SIG-M5 (cell line): ENCODE measurements around the gene NHSL1.

Experiments used
- DNase-seq: peaks from one replicate; lab custom pipeline; 2025; lab: John Stamatoyannopoulos, UW

The NHSL1 gene, protein sequence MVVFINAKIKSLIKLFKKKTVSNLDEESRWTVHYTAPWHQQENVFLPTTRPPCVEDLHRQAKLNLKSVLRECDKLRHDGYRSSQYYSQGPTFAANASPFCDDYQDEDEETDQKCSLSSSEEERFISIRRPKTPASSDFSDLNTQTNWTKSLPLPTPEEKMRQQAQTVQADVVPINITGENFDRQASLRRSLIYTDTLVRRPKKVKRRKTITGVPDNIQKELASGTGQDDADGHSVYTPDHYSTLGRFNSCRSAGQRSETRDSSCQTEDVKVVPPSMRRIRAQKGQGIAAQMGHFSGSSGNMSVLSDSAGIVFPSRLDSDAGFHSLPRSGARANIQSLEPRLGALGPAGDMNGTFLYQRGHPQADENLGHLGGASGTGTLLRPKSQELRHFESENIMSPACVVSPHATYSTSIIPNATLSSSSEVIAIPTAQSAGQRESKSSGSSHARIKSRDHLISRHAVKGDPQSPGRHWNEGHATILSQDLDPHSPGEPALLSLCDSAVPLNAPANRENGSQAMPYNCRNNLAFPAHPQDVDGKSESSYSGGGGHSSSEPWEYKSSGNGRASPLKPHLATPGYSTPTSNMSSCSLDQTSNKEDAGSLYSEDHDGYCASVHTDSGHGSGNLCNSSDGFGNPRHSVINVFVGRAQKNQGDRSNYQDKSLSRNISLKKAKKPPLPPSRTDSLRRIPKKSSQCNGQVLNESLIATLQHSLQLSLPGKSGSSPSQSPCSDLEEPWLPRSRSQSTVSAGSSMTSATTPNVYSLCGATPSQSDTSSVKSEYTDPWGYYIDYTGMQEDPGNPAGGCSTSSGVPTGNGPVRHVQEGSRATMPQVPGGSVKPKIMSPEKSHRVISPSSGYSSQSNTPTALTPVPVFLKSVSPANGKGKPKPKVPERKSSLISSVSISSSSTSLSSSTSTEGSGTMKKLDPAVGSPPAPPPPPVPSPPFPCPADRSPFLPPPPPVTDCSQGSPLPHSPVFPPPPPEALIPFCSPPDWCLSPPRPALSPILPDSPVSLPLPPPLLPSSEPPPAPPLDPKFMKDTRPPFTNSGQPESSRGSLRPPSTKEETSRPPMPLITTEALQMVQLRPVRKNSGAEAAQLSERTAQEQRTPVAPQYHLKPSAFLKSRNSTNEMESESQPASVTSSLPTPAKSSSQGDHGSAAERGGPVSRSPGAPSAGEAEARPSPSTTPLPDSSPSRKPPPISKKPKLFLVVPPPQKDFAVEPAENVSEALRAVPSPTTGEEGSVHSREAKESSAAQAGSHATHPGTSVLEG (N-terminal part only)

DNA sequence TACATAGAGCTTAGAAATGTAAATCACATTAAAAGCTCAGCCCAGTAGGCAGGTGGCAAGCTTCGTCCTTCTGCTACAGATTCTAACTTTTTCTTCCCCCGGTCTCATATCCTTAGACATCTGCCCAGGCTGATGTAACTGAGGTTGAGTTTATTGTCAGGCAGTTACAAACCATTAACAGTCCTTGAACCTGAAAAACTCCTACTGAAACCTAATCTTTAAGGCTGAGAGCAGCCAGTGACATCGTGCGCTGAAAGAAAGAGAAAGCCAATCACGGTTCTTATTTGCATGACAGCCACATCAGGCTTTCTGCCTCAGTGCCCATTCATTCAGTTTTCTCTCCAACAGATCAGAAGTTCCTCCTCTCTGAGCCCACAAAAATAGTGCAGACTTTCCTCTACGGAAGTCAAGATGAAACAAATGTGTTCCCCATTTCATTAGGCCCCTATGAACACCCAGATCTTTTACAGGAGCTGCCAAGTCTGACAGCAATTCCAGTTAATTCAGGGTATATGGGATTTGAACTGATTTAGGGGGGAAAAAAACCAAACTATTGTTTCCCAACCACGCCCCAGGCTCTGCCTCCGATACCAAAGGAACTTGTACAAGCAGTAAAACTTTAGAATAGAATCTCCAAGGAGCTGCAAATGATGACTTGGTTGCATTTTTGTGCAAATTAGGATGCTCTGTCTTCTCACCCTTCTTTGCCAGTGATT lies at the start of gene NHSL1:
NHSL1 (minus strand) TSS at position 192 of the 716 bp plus-strand sequence. CDS start 204 bp downstream, outside the sequence.
- DNase-seq = no peak

DNA sequence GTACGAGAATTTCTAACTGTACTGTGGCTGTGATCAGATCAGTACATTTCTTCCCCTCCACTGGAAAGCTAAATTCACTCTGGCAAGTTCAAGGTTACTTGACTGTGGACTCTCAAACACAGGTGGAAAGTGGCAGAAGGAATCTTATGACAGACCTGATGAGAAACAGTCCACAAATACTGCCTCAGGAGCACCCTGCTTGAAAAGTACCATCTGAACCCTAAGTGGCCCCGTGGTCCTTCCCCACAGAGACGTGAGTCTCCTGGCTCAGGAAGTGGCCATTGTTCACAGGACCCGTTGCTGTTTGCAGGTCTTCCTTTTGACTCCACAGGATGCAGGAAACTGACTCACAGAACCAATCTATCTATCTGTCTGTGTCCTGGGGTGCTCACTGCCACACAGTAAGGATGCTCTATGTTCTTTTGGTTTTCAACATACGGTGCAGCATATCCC lies 47.5 kb upstream of the NHSL1 start:
- DNase-seq = no peak

DNA sequence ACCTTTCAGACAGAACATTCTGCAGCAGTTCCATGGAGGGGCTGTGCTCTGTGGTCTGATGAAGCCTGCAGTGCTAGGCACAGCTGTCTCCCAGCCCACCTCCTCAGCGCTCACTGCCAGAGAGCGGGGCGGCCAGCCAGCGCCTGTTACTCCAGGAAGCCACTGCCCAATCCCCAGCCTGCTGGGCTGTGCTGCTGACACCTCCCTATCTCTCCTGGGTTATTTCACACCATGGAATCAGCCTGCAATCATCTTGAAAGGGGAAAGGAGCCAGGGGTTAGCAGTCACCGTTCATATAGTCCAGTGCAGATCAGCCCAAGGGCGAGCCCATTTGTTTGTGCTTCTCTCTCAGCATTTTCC lies 46.3 kb upstream of the NHSL1 start:
- DNase-seq = no peak

DNA sequence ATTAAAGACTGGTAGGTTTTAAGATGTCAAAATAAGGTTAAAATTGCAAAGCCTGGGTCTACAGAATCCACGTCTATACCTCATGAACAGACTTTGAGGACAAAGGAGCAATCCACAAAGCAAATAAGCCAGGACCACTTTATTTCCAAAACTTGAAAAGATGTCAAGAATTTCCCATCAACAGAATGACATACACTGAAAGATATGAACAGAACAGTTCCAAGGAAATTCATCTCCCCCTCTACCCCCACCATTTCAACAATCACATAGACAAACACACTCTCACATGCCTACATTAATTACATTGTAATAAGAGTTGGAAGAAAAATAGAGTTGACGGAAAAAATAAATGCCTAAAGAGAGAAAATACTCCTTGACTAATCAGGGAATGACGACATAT lies 45.2 kb upstream of the NHSL1 start:
- no peak for DNase-seq

DNA sequence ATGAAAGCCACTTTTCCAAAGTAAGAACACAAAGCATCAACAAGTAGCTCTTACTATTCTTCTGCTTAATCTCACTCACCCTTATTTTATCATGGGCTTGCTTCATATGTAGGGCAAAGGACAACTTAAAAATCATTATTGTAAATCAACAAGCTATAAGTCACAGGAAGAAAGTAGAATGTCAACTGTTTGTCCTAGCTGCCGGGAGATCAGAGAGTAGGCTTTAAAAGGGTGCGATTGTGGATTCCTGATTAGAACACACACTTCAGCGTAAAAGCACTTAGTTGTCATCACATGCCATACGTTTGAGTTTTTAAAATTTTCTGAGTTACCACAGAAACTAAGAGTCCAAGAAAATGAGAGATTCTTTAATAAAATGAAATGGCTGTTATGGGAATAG lies 44.4 kb upstream of the NHSL1 start:
- no peak for DNase-seq

DNA sequence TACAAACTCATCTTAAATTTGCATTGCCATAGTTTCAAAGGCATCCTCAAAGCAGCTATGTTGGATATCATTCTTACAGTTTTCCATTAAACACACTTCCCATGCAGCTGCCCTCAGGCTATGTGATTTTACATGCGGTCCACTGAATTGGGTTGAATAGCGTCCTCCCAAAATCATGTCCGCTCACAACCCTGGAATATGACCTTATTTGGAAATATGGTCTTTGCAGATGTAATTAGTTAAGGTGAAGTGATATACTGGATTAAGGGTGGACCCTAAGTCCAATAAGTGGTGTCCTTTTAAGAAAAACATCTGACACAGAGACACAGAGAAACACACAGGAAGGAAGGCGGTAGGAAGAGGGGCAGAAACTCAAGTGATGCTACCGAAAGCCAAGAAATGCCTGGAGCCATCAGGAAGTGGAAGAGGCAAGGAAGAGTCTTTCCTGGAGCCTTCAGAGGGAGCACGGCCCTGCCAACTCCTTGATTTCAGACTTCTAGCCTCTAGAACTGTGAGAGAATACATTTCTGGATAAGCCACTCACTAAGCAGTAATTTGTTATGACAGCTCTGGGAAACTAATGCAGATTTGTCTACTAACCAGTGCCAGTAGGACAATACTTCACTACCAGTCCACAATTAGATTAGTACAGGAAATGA lies 42.7 kb upstream of the NHSL1 start:
- DNase-seq = no peak

DNA sequence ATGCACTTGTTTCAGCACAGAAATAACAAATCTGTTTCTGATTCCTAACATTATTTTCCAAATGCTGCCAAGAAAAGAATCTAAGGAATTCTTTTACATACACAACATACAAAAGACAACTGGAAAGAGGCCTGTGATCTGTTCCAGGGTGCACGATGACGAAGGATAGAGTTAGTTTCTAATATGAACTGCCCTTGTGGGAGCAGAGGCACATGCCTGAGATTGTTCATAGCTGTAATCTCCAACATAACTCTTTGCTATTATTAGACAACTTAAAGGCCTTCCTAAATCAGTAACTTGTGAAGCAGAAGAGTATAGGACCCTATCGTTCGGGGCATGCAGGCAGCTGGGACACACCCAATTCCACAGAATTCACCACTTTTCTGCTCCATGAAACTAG lies 41.2 kb upstream of the NHSL1 start:
- no peak for DNase-seq

DNA sequence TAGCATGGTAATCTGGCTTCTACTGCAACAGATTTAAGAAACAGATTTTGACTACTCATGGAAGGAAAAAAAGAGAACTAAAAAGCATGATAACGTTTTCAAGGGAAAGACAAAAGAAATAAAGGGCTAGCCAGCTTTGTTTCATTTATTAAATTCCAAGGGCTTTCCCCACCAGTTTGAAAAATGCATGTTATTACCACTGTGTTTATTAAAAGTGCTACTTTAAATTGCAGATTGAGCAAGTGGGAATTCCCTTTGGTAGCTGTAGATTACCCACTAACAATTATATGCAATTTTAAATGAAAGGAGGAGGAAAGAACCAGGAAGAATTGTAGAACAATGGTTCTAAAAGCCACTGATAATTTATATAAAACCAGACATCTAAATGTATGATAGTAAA lies 40.6 kb upstream of the NHSL1 start:
- DNase-seq = no peak

DNA sequence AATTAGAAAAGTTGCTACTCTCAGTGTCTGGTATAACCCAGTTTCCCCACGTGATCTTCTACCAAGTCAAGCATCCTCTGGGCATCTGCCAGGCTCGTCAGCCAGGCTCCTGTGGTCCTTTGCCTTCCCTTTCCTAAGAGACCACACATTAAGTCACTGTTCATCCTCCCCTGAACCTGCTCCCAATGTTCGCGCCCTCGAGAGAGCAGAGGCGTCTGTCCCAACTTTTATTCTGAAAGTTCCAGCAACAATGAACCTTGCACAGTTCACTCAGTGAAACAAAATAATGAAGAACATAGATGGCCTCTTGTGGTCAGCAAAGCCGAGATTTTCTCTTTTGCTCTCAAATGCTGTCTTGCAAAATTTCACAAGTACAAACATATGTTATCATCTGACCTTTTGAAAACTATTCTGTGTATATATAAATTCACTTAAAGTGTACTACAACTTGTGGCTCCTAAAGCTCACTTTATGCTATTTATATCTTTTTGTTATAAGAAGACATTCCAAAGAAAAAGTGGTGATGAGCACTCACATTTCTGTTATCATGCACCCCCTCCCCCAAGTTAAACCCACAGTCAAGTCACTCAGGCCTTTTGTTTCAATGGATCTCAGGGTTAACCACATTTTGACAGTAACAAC lies 39.2 kb upstream of the NHSL1 start:
- DNase-seq = no peak

DNA sequence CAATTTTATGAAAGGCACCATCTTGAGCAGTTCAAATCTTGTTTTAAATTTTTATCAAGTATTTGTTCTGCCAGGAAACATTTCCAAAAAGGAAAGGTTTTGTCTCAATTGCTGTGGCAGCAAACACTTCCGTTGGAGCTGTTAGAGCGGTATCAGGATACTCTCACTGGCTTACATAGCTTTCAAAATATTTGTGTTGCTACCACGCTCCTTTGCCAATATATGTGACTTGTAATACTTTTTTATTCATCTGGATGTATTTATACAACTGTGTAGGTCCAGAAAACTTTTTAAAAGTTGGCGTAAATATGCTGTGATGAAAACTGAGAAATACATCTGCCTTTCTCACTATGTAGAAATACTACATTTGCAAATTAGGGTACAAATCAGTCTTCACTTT lies 37.8 kb upstream of the NHSL1 start:
- no peak for DNase-seq

DNA sequence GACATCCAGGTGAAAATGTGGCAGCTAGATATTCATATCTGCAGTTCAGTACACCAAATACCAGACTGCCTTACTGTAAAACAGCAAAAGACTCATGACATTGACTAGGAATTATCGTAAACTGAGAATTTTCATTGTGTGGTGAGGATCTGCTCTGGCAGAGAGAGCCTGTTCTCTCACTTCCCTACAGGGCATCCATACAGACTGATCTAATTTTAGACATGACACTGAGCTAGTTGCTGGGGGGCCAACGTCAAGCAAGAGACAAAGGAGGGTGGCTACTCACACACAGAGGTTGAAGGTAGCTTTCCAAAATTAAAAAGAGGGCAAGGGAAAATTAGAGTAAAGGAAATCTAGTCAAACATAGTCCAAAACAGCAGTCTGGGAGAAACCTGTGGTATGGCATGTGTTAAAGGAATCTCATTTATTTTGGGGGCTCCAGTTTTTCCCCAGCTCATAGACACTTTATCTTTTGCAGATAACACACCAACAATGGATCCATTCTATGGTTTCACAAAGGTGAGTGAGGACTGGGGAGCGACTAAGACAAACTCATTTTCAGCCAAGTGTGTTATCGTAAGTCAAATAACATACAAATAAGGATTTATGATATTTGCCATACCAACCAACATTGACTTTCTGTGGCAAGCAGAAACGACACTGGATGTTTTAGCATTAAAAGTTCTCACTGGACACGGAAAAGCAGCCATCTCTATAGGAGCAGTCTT lies 36.6 kb upstream of the NHSL1 start:
- DNase-seq = no peak

DNA sequence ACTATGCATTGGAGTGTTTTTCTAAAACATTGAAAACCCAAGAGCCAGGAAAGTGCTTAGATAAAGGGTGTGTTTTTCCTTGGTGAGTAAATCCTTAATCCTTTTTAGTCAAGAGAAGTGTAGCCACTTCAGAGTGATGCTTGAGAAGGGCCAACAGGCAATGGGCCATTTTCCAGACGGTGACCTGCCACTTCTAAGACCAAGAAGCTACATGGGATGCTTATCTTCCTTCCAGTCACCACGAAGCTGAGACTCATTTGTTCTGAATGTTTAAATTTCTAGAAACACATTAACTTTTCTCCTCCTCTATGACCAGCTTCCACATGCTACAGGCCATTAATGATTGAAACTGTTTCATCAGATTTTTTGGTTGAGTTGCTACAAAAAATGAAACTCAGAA lies 34.4 kb upstream of the NHSL1 start:
- DNase-seq = no peak

DNA sequence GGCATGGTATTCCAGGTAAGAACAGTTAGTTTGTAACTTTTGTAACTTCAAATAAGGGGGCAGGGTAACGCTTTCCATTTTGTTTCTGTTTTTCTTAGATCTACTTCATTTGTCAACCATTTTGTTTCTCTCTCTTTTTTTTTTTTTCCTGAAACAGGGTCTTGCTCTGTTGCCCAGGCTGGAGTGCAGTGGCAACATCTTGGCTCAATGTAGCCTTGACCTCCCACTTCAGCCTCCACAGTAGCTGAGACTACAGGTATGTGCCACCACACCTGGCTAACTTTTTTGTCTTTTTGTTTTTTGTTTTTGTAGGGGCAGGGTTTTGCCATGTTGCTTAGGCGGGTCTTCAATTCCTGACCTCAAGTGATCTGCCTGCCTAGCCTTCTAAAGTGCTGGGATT lies 32.1 kb upstream of the NHSL1 start:
- no peak for DNase-seq

DNA sequence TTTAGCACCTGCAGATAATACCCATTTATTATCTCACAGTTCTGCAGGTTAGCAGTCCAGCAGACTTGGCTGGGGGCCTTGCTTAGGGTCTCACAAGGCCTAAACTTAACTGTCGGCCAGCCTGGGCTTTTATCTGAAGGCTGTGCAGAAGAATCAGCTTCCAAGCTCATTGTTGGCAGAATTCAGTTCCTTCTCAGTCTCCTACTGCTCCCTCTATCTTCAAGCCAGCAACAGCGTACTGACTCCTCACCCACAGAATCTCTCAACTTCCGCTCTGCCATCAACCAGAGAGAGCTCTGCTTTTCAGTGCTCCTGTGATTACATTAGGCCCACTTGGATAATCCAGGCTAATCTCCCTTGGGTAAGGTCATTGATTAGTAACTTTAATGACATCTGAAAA lies 30.2 kb upstream of the NHSL1 start:
- DNase-seq = no peak

DNA sequence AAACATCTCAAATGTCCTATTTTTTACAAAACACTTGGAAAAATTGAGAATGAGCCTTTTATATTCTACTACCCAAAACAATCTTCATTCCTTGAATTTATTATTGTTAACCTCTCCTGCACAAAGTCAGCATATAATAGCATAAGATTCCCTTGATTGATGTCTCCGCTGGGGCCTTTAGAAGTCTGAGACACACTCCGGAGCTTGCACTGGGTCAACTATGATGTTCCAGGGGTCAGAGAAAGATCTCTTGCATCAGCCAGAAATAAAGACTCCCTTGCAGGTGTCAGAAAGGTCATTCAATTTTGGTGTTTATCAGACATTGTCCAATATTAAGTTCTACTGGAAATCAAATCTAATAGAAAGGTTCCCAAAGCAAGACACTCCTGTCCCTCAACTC lies 29.7 kb upstream of the NHSL1 start:
- no peak for DNase-seq

DNA sequence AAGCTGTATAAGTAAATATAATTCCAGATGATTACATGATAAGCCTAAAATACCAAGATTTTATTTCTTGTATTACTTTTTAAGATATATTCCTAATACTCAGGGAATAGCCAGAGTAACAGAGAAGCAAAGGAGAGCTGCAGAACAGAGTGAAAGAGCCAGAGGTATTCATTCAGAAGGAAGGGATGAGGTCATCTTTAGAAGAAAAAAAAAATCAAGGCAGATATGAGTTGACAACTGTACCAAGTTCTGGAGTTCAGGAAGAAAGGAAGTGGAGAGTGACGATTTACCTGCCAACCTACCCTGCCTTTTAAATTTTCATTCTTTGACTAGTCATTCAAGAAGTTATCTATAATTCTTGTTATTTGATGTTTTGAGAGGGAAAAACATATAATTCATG lies 28.8 kb upstream of the NHSL1 start:
- DNase-seq = no peak

DNA sequence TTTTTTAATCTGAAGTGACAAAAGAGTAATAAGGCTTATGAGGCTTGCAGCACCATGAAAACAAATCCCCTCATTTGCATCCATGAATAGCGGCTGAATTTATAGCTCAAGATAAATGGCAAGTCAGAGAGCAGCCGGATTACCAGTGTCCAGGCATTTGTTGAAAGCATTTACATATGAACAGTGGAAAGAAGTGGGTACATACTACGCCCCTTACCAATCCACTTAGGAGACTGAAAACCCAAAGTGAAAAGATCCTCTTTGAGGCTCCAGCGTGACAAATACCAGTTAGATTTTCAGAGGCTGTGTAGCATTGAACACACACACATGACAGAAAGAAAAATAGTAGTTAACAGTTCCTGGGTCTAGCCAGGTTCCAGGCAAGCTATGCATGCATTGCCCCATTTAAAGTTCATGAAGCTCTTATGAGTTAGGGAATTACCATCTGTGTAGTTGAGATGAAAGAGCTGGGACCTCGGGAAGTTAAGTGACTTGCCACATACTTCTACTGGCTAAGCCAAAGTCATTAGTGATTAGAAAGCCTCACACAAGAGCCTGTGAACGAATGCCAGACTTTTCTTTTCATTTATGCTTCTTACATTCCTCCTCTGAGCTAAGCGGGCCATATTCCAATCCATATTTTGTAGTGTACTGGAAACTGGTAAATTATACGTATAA lies 28.3 kb upstream of the NHSL1 start:
- no peak for DNase-seq

DNA sequence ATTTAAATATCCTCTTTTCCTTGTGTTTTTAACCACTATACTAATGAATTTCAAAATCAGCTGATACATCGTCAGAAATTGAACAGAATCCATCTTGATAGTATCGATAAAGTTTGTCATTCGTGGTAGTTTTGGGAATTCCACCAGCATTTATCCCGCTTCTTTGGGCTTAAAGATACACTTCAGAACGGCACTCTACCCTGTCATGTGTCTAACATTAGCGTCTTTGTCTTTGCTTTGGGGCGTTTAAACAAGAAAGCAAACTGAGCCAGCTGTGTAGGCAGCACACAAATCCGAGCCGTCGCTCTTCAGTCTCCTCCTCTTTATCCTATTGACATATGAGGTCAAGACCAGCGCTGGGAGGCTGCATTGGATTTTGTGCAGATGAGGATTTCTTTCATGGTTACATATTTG lies 27.5 kb upstream of the NHSL1 start:
- no peak for DNase-seq

DNA sequence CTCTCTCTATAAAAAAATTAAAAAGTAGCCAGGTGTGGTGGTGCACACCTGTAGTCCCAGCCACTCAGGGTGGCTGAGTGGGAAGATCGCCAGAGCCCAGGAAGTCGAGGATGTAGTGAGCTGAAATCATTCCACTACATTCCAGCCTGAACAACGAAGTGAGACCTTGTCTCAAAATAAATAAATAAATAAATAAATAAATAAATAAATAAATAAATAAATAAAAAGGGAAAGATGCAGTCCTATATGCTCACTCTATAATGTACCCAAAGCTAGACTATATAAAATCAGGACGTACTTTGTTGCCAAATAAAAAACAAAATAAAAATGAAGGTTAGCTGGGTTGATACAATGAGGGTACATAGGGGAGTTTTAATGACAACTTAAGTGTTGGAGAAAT lies 26.1 kb upstream of the NHSL1 start:
- no peak for DNase-seq
